ENCODE measurements around the gene RAB3A.
"Not testable (repeated sequence)": the region's sequence is repeated elsewhere in the genome, so short reads cannot be mapped to it uniquely, and the experiment has no call there.

The RAB3A gene

DNA sequence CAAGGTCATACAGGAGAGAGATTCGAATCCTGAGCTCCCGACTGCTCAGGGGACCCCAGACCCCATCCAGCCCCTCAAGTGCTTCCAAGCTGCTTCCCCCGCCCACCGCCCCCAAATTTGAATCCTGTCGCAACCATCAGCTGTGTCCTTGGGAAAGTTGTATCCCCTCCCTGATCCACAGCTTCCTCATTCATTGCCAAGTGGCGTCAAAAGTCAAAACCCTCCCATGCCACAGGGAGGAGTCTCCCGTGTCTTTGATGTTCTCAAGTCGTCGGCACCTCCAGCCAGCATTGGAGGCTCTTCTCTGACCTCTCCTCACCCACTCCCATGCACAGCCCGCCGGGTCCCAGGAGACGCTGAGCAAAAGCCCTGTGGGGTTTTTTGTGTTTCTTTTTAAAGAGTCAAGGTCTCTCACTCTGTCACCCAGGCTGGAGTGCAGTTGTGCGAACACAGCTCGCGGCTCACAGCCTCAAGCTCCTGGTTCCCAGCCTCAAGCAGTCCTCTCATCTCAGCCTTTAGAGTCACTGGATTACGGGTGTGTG lies 33.1 kb downstream of the RAB3A start:
- peaks cover 8% of the 10 kb centered on the region for H3K4me1 Mint-ChIP-seq

DNA sequence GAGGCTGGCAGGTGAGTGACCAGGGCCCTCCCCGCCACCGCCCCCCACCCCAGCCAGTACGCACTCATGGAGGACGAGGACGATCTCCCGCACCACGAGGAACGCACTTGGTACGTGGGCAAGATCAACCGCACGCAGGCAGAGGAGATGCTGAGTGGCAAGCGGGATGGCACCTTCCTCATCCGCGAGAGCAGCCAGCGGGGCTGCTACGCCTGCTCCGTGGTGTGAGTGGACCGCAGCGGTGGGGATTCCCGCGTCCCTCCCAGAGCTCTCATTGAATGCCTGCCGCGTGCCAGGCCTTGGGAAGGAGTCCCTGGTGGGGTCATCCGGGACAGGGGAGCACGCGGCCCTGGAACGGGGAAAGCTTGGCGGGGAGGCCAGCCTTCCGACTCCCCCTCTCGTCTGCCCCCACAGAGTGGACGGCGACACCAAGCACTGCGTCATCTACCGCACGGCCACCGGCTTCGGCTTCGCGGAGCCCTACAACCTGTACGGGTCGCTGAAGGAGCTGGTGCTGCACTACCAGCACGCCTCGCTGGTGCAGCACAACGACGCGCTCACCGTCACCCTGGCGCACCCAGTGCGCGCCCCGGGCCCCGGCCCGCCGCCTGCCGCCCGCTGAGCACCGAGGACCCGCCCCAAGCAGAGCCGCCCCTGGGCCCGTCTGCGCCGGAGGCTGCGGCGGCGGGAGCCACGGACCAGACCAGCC lies 35.0 kb downstream of the RAB3A start:
- Mint-ChIP-seq H3K36me3 (peaks cover 3% of the 10 kb centered on the region), H3K27me3 (no peaks in the 10 kb centered on the region), H3K4me3 (no peak overlapping the region), H3K27ac (no peak overlapping the region), H3K9me3 (no peaks in the 10 kb centered on the region), H3K4me1 (peaks cover 3% of the 10 kb centered on the region)

More for the DNA sequence above, 33.1 kb downstream of the RAB3A start:
- Mint-ChIP-seq H3K36me3 (peaks cover 3% of the 10 kb centered on the region), H3K27ac (no peak overlapping the region), H3K9me3 (no peaks in the 10 kb centered on the region), H3K4me3 (no peak overlapping the region), H3K27me3 (no peaks in the 10 kb centered on the region)

DNA sequence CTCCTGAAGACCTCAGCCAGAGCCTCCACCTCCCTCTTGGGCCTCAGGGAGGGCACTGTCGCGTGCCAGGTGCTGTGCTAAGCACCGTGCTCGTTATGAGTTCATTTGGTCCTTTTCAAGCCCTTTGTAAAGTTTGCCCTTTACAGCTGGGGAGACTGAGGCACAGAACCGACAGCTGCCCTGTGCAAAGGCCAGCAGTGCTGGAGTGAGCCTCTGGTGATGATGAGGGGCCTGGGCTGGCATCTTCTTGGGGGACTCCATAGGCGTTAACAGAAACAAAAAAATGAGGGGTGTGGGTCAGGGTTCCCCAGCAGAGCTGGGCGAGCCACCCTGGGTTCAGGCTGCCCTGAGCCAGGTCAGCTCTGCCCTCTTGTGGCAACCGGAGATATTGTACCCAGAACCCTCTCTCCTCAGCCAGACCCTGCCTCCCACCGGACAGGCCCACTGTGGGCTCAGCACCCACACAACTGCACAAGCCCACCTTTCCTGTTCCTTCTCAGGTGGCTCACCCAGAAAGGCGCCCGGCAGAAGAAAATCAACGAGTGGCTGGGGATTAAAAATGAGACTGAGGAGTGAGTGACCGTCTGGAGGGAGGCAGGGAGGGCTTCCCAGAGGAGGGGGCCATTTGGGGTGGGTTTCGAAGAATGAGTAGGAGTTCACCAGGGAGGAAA lies 35.7 kb downstream of the RAB3A start:
- Mint-ChIP-seq H3K4me3 (no peak overlapping the region), H3K27me3 (no peaks in the 10 kb centered on the region), H3K36me3 (peaks cover 3% of the 10 kb centered on the region), H3K4me1 (peaks cover 3% of the 10 kb centered on the region), H3K9me3 (no peaks in the 10 kb centered on the region), H3K27ac (no peak overlapping the region)

DNA sequence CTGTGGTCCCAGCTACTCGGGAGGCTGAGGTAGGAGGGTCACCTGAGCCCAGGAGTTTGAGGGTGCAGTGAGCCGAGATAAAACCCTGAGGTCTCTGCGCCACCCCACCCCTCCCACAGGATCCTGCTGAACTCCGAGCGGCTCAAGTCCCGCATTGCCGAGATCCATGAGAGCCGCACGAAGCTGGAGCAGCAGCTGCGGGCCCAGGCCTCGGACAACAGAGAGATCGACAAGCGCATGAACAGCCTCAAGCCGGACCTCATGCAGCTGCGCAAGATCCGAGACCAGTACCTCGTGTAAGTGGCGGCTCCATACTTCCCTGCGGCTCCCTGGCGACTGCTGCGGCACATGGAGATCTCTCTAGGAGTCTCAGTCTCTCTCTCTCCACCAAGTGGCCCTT lies 36.8 kb downstream of the RAB3A start:
- Mint-ChIP-seq H3K4me3 (no peak overlapping the region), H3K4me1 (peaks cover 3% of the 10 kb centered on the region), H3K9me3 (no peaks in the 10 kb centered on the region), H3K27ac (no peak overlapping the region), H3K27me3 (no peaks in the 10 kb centered on the region), H3K36me3 (peaks cover 3% of the 10 kb centered on the region)

GRCh38 chr19:18165794-18166544 lies 37.9 kb downstream of the RAB3A start:
- Mint-ChIP-seq H3K4me3 (no peak overlapping the region), H3K27ac (no peak overlapping the region), H3K36me3 (peaks cover 3% of the 10 kb centered on the region), H3K4me1 (peaks cover 8% of the 10 kb centered on the region), H3K9me3 (no peaks in the 10 kb centered on the region), H3K27me3 (no peaks in the 10 kb centered on the region)

- no peaks in the 10 kb centered on the region for H3K9me3 Mint-ChIP-seq
- peaks cover 4% of the 10 kb centered on the region for H3K36me3 Mint-ChIP-seq
- no peak overlapping the region for H3K27ac Mint-ChIP-seq
- H3K27me3 Mint-ChIP-seq, result no peaks in the 10 kb centered on the region
- no peak overlapping the region for H3K4me3 Mint-ChIP-seq
- H3K4me1 Mint-ChIP-seq, result peaks cover 15% of the 10 kb centered on the region
These were observed 39.8 kb downstream of the RAB3A start for GRCh38 chr19:18164072-18164471.

DNA sequence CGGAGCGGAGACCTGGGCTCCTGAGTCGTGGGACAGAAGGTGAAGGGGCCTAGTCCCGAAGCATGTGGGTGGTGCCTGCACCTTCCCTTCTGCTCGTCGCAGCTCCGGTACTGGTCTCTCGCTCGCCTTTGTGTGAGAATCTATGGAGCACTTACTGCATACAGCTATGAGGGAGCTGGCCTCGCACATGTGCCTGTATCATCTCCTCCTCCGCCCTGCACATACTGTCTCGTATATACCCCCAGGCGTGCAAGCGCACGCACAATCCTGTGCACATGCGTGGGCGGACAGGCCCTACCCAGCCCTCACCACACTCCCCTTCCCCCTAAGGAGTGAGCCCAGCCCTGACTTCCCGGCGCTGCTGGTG lies 42.2 kb downstream of the RAB3A start:
- Mint-ChIP-seq H3K4me3 (no peak overlapping the region), H3K36me3 (peaks cover 2% of the 10 kb centered on the region), H3K27ac (no peak overlapping the region), H3K9me3 (no peaks in the 10 kb centered on the region), H3K4me1 (peaks cover 12% of the 10 kb centered on the region), H3K27me3 (no peaks in the 10 kb centered on the region)

GRCh38 chr19:18160971-18161635 lies 42.7 kb downstream of the RAB3A start:
- Mint-ChIP-seq H3K27ac (no peak overlapping the region), H3K27me3 (no peaks in the 10 kb centered on the region), H3K4me3 (peak overlapping the region; percentile 74), H3K36me3 (peaks cover 4% of the 10 kb centered on the region), H3K4me1 (peaks cover 17% of the 10 kb centered on the region), H3K9me3 (no peaks in the 10 kb centered on the region)

DNA sequence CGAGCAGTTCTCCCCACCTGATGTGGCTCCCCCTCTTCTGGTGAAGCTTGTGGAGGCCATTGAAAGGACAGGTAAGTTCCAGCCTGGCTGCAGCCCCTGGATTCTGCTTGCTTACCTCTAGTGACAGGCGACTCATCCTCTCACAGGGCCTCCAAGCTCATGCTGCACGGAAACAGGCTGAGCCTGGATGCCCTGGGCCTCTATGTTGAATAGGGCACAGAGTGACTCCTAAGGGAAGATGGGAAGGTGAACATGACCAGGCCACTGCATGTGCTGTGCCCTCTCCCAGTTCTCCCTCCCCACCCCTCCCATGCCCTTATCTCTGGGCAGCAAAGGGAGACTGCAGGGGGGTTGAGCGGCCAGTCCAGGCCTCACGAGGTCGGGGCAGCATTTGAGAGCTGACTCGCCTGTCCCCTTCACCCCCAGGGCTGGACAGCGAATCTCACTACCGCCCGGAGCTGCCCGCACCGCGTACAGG lies 43.3 kb downstream of the RAB3A start:
- H3K4me3 Mint-ChIP-seq, result peak overlapping the region; percentile 74
- peaks cover 4% of the 10 kb centered on the region for H3K36me3 Mint-ChIP-seq
- H3K9me3 Mint-ChIP-seq, result no peaks in the 10 kb centered on the region
- no peaks in the 10 kb centered on the region for H3K27me3 Mint-ChIP-seq
- peaks cover 18% of the 10 kb centered on the region for H3K4me1 Mint-ChIP-seq
- peak overlapping the region; percentile 79 for H3K27ac Mint-ChIP-seq

GRCh38 chr19:18159810-18160209 lies 44.0 kb downstream of the RAB3A start:
- Mint-ChIP-seq H3K4me3 (no peak overlapping the region), H3K27me3 (no peaks in the 10 kb centered on the region), H3K36me3 (peaks cover 4% of the 10 kb centered on the region), H3K9me3 (no peaks in the 10 kb centered on the region), H3K27ac (no peak overlapping the region), H3K4me1 (peaks cover 21% of the 10 kb centered on the region)

- H3K36me3 Mint-ChIP-seq, H3K27me3 Mint-ChIP-seq, H3K27ac Mint-ChIP-seq, H3K4me3 Mint-ChIP-seq, H3K9me3 Mint-ChIP-seq: not testable (repeated sequence)
- peaks cover 27% of the 10 kb centered on the region for H3K4me1 Mint-ChIP-seq
These were observed 44.7 kb downstream of the RAB3A start for GRCh38 chr19:18159059-18159616.

- H3K36me3 Mint-ChIP-seq, result peaks cover 4% of the 10 kb centered on the region
- H3K9me3 Mint-ChIP-seq, result no peaks in the 10 kb centered on the region
- H3K4me1 Mint-ChIP-seq, result peaks cover 31% of the 10 kb centered on the region
These were observed 45.4 kb downstream of the RAB3A start for GRCh38 chr19:18158467-18158866.

DNA sequence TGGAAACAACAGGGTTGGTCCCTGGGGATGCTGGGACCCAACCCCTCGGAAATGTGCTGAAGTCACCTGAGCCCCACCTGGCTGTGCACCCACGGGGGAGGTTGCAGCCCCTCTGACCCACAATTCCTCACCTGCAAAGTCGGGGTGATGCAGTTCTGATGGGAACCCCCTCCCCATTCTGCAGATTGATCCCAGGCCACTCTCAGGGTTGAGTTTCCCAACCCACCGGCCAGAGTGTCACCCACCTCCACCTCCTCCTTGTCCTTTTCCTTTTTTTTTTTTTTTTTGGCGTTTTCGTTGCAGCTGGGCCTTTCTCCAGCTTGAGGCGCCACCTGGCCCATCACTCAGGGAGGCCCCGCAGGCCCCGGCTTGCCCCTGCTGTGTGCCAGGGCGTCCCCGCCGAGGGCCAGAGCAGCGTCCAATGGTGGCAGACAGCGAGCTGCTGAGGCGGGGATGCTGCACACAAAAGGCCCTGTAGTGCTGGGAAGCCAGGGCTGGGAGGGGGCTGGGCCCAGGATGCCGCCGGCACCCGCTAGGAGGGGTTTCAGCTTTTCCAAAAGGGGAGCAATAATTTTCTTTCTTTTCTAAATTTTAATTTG lies 46.3 kb downstream of the RAB3A start:
- Mint-ChIP-seq H3K4me1 (peaks cover 31% of the 10 kb centered on the region), H3K4me3 (no peak overlapping the region), H3K27ac (no peak overlapping the region), H3K27me3 (no peaks in the 10 kb centered on the region), H3K36me3 (peaks cover 4% of the 10 kb centered on the region), H3K9me3 (no peaks in the 10 kb centered on the region)

More at GRCh38 chr19:18158467-18158866, 45.4 kb downstream of the RAB3A start:
- H3K4me3 Mint-ChIP-seq, result no peak overlapping the region
- H3K27me3 Mint-ChIP-seq, result no peaks in the 10 kb centered on the region
- no peak overlapping the region for H3K27ac Mint-ChIP-seq

- no peaks in the 10 kb centered on the region for H3K27me3 Mint-ChIP-seq
- H3K9me3 Mint-ChIP-seq, result no peaks in the 10 kb centered on the region
- H3K4me1 Mint-ChIP-seq, result peaks cover 36% of the 10 kb centered on the region
- H3K36me3 Mint-ChIP-seq, result peaks cover 4% of the 10 kb centered on the region
- no peak overlapping the region for H3K4me3 Mint-ChIP-seq
- no peak overlapping the region for H3K27ac Mint-ChIP-seq
These were observed 46.9 kb downstream of the RAB3A start for GRCh38 chr19:18156841-18157464.

Data from activated naive CD4-positive, alpha-beta T cell treated with anti-CD3 and anti-CD28 coated beads, Interleukin-2, amount 50 U/mL, for 24 hours (primary cell).